Neural cell (in vitro differentiated cells): ENCODE measurements around the gene HOXB1. TPM values are rescaled to one million over a fixed set of nuclear protein-coding genes. Genes with fewer than 3 reads are reported as not detected.

Source experiments
- H2AFZ ChIP-seq: fragments of 200-600, 300-800 bp; sonication (generic), shearing (Covaris generic); 2 replicates; pipeline ENCODE4 v1.6.0; 2014; ENCODE audit warnings: low read depth, mild to moderate bottlenecking, antibody characterized with exemption, low read length, moderate library complexity
- H3F3A ChIP-seq: fragments of 200-600 bp; shearing (Covaris generic); 2 replicates; pipeline ENCODE4 v1.6.1; 2016; ENCODE audit warnings: mild to moderate bottlenecking, moderate library complexity, mixed read lengths, antibody characterized with exemption, low read length; ENCODE audit not compliant: insufficient read depth, poor library complexity, severe bottlenecking
- H3K27ac ChIP-seq: fragments of 200-600, 300-800 bp; sonication (generic), shearing (Covaris generic); 2 replicates; pipeline ENCODE4 v1.5.1; 2014; ENCODE audit warnings: mild to moderate bottlenecking, low read length, moderate library complexity
- H3K27me3 ChIP-seq: fragments of 300-800, 200-600 bp; sonication (generic), shearing (Covaris generic); 2 replicates; pipeline ENCODE4 v1.6.0; 2014; ENCODE audit warnings: mild to moderate bottlenecking, low read depth, low read length, moderate library complexity; ENCODE audit not compliant: insufficient read depth
- H3K36me3 ChIP-seq: fragments of 300-800, 200-600 bp; sonication (generic), shearing (Covaris generic); 2 replicates; pipeline ENCODE4 v1.5.1; 2014; ENCODE audit warnings: mild to moderate bottlenecking, antibody characterized with exemption, low read length, moderate library complexity; ENCODE audit not compliant: insufficient read depth
- H3K4me2 ChIP-seq: fragments of 300-800, 200-600 bp; sonication (generic), shearing (Covaris generic); 2 replicates; pipeline ENCODE4 v1.6.0; 2014; ENCODE audit warnings: mild to moderate bottlenecking, low read length
- H3K4me3 ChIP-seq: fragments of 300-800, 200-600 bp; sonication (generic), shearing (Covaris generic); 2 replicates; pipeline ENCODE4 v1.5.1; 2014; ENCODE audit warnings: mild to moderate bottlenecking, low read length, moderate library complexity
- H3K79me2 ChIP-seq: fragments of 200-600 bp; shearing (Covaris generic); replicated peaks from 2 replicates; pipeline ENCODE4 v1.6.0; 2014; ENCODE audit warnings: mild to moderate bottlenecking, low read length, moderate library complexity; ENCODE audit not compliant: insufficient read depth
- H3K9ac ChIP-seq: fragments of 300-800, 200-600 bp; sonication (generic), shearing (Covaris generic); 2 replicates; pipeline ENCODE4 v1.6.1; 2016; ENCODE audit warnings: mild to moderate bottlenecking, low read length, mixed read lengths
- H3K9me2 ChIP-seq: fragments of 200-600 bp; shearing (Covaris generic); 2 replicates; pipeline ENCODE4 v1.6.1; 2016; ENCODE audit warnings: mild to moderate bottlenecking, low read length, mixed read lengths; ENCODE audit not compliant: insufficient read depth
- H3K9me3 ChIP-seq: fragments of 200-600, 300-800 bp; sonication (generic), shearing (Covaris generic); 2 replicates; pipeline ENCODE4 v1.6.1; 2016; ENCODE audit warnings: mild to moderate bottlenecking, mixed run types, low read length, moderate library complexity, mixed read lengths
- H4K20me1 ChIP-seq: fragments of 200-600 bp; shearing (Covaris generic); 2 replicates; pipeline ENCODE4 v1.6.1; 2016; ENCODE audit warnings: mild to moderate bottlenecking, mixed run types; ENCODE audit not compliant: insufficient read depth
- EP300 ChIP-seq: fragments of 450-650 bp; conservative IDR thresholded peaks from 2 replicates; pipeline ENCODE4 v1.6.1; 2014; ENCODE audit warnings: antibody characterized with exemption, mild to moderate bottlenecking, moderate library complexity; ENCODE audit not compliant: poor library complexity, severe bottlenecking
- EZH2 ChIP-seq: fragments of 200-600, 300-800 bp; shearing (Covaris generic), sonication (generic); IDR thresholded peaks from 2 replicates; pipeline ENCODE4 v1.6.1; 2014; ENCODE audit warnings: antibody characterized with exemption, low read length, borderline replicate concordance, mild to moderate bottlenecking; ENCODE audit not compliant: insufficient read depth, poor library complexity, severe bottlenecking
- MXI1 ChIP-seq: fragments of 450-650 bp; conservative IDR thresholded peaks from 2 replicates; pipeline ENCODE4 v1.6.1; 2014; ENCODE audit warnings: antibody characterized with exemption, mild to moderate bottlenecking; ENCODE audit not compliant: poor library complexity, severe bottlenecking
- POLR2AphosphoS5 ChIP-seq: IDR thresholded peaks from 2 replicates; pipeline ENCODE4 v1.6.1; 2012
- RAD21 ChIP-seq: fragments of 450-650 bp; conservative IDR thresholded peaks from 2 replicates; pipeline ENCODE4 v1.6.1; 2014; ENCODE audit warnings: antibody characterized with exemption, mild to moderate bottlenecking, moderate library complexity
- SMC3 ChIP-seq: fragments of 450-650 bp; conservative IDR thresholded peaks from 2 replicates; pipeline ENCODE4 v1.6.1; 2014; ENCODE audit warnings: antibody characterized with exemption, mild to moderate bottlenecking, moderate library complexity; ENCODE audit not compliant: poor library complexity
- TAF1 ChIP-seq: IDR thresholded peaks from 2 replicates; pipeline ENCODE4 v1.6.1; 2012; ENCODE audit warnings: low read depth
- polyA plus RNA-seq: library from polyadenylated mRNA; depleted of rRNA; stranded (reverse); fragments of >200 nt; gene quantifications from 2 replicates; pipeline ENCODE4 v1.2.3, GENCODE V29; 2014
- TF ChIP-seq, protein P1 (sequence below): fragments of 450-650 bp; IDR thresholded peaks from 2 replicates; pipeline ENCODE4 v1.5.1; 2014; ENCODE audit warnings: antibody characterized with exemption, mild to moderate bottlenecking, moderate library complexity; ENCODE audit not compliant: poor library complexity, severe bottlenecking
- TF ChIP-seq, protein P2 (sequence below): IDR thresholded peaks from 2 replicates; pipeline ENCODE4 v1.6.1; 2012; ENCODE audit warnings: borderline replicate concordance

The HOXB1 gene
- polyA plus RNA-seq, 1 donor from 2014 or later, result not detected

DNA sequence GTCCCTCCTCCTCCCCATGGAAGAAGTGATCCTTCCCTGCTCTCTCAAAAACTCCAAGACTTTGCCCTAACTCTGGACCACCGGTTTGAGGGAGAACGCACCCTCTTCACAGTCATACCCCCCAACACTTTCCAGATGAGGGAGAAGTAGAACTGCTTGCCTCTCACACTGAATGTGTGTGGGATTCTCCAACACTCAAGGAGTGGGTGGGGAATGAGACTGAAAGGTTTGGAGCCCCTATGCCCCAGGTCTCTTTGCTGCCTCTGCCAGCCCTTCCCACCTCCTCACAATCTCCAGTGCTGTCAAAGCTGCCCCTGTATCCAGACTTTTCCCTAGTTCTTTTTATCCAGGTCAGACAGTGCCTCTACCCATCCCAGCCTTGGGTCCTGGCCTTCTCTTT lies 35.9 kb upstream of the HOXB1 start:
- Histone ChIP-seq H3K9me3 (no peaks in the 10 kb centered on the region), H3K27me3 (peaks cover 99% of the 10 kb centered on the region), H3K9ac (no peak overlapping the region), H2AFZ (no peak overlapping the region), H3K36me3 (no peaks in the 10 kb centered on the region), H3K4me2 (no peak overlapping the region), H3K4me3 (no peak overlapping the region), H3K27ac (no peak overlapping the region), H4K20me1 (no peaks in the 10 kb centered on the region), H3K9me2 (no peaks in the 10 kb centered on the region), H3F3A (no peaks in the 10 kb centered on the region), H3K79me2 (no peaks in the 10 kb centered on the region)
- TF ChIP-seq, protein P1, sequence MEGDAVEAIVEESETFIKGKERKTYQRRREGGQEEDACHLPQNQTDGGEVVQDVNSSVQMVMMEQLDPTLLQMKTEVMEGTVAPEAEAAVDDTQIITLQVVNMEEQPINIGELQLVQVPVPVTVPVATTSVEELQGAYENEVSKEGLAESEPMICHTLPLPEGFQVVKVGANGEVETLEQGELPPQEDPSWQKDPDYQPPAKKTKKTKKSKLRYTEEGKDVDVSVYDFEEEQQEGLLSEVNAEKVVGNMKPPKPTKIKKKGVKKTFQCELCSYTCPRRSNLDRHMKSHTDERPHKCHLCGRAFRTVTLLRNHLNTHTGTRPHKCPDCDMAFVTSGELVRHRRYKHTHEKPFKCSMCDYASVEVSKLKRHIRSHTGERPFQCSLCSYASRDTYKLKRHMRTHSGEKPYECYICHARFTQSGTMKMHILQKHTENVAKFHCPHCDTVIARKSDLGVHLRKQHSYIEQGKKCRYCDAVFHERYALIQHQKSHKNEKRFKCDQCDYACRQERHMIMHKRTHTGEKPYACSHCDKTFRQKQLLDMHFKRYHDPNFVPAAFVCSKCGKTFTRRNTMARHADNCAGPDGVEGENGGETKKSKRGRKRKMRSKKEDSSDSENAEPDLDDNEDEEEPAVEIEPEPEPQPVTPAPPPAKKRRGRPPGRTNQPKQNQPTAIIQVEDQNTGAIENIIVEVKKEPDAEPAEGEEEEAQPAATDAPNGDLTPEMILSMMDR, result no peak
- TF ChIP-seq POLR2AphosphoS5, result no peak
- TF ChIP-seq RAD21, result no peak
- no peak for TF ChIP-seq EP300
- TF ChIP-seq, protein P2, sequence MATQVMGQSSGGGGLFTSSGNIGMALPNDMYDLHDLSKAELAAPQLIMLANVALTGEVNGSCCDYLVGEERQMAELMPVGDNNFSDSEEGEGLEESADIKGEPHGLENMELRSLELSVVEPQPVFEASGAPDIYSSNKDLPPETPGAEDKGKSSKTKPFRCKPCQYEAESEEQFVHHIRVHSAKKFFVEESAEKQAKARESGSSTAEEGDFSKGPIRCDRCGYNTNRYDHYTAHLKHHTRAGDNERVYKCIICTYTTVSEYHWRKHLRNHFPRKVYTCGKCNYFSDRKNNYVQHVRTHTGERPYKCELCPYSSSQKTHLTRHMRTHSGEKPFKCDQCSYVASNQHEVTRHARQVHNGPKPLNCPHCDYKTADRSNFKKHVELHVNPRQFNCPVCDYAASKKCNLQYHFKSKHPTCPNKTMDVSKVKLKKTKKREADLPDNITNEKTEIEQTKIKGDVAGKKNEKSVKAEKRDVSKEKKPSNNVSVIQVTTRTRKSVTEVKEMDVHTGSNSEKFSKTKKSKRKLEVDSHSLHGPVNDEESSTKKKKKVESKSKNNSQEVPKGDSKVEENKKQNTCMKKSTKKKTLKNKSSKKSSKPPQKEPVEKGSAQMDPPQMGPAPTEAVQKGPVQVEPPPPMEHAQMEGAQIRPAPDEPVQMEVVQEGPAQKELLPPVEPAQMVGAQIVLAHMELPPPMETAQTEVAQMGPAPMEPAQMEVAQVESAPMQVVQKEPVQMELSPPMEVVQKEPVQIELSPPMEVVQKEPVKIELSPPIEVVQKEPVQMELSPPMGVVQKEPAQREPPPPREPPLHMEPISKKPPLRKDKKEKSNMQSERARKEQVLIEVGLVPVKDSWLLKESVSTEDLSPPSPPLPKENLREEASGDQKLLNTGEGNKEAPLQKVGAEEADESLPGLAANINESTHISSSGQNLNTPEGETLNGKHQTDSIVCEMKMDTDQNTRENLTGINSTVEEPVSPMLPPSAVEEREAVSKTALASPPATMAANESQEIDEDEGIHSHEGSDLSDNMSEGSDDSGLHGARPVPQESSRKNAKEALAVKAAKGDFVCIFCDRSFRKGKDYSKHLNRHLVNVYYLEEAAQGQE, result no peak
- no peak for TF ChIP-seq EZH2

DNA sequence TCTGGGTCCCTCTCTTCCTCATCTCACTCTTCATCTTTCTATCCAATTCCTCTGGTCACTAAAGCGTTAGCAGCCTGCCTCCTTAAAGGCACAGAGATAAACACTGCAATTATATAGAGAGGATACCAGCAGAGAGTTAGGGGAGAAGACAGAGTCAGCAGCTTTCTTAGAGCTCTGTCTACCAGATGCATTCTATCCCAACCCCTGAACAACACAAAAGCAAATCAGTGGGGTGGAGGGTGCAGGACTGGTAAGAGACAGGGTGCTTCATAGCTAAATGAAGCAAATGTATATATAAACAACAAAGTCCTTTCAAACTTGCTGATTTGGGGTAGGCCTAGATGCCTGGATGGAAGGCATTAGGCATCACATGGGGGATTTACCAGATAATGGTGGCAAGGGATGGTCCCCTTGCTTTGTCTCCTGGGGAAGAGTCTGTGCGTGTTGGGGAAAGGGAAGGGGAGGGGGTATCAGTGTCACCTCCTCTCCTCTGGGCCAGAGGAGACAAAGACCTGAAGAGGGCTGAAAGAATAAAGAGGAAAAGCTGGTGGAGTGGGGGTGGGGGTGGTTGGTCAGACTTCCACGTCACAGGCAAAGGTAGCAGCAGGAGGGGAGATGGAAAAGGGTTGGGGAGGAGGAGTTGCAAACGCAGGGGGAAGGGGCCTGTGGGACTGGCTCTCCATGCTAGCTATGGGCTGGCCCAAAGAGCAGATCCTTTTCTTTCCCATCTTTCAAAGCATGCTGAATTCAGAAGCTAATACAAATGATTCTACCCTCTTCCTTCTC lies 35.3 kb upstream of the HOXB1 start:
- no peak overlapping the region for H2AFZ ChIP-seq
- no peaks in the 10 kb centered on the region for H3K9me2 ChIP-seq
- H3K79me2 ChIP-seq, result no peaks in the 10 kb centered on the region
- no peak overlapping the region for H3K27ac ChIP-seq
- H3K4me2 ChIP-seq, result no peak overlapping the region
- no peak overlapping the region for H3K4me3 ChIP-seq
- TF ChIP-seq SMC3, result no peak
- no peaks in the 10 kb centered on the region for H3F3A ChIP-seq
- no peaks in the 10 kb centered on the region for H4K20me1 ChIP-seq
- peaks cover 99% of the 10 kb centered on the region for H3K27me3 ChIP-seq
- no peaks in the 10 kb centered on the region for H3K9me3 ChIP-seq
- H3K9ac ChIP-seq, result no peak overlapping the region
- no peaks in the 10 kb centered on the region for H3K36me3 ChIP-seq

DNA sequence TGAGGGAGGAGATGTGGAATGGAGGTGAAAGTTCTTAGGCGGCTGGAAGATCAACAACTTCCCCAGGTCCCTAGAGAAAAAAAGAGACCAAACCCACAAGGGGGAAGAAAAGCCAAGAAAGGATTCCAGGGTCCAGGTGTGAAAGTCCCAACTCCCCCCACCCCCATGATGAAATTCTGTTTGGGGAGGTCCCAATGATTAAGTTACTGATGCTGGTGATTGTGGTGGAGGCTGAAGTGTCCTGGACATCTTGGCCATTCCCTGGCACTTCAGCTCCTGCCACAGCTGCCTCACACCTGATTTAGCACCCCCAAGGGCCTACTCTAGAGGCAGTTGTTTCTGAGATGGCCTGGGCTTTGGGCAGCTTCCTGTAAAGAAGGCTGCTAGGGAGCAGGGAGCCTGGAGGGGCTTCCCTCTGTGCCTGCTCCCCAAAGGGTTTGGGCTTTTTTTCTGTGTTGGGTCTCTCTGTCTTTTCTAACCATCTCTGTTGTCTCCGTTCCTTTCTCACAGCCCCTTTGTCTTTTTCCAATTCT lies 34.3 kb upstream of the HOXB1 start:
- TF ChIP-seq EZH2 (no peak), SMC3 (no peak), MXI1 (no peak), TAF1 (no peak), EP300 (no peak), RAD21 (no peak), POLR2AphosphoS5 (no peak)
- TF ChIP-seq, protein P2, result no peak
- TF ChIP-seq, protein P1, result no peak
- no peaks in the 10 kb centered on the region for H3F3A ChIP-seq
- no peaks in the 10 kb centered on the region for H3K9me2 ChIP-seq
- no peaks in the 10 kb centered on the region for H3K9me3 ChIP-seq
- no peak overlapping the region for H3K4me2 ChIP-seq
- peaks cover 99% of the 10 kb centered on the region for H3K27me3 ChIP-seq
- H3K4me3 ChIP-seq, result no peak overlapping the region
- no peaks in the 10 kb centered on the region for H3K79me2 ChIP-seq
- no peaks in the 10 kb centered on the region for H4K20me1 ChIP-seq
- H3K36me3 ChIP-seq, result no peaks in the 10 kb centered on the region
- H3K9ac ChIP-seq, result no peak overlapping the region
- H2AFZ ChIP-seq, result no peak overlapping the region
- H3K27ac ChIP-seq, result no peak overlapping the region
